Measurements from ENCODE around the gene GDPD1.
A peak's percentile ranks its signal among the peaks of the same experiment; 100 is the strongest.
"Not testable (repeated sequence)": the region's sequence is repeated elsewhere in the genome, so short reads cannot be mapped to it uniquely, and the experiment has no call there.

The GDPD1 gene

DNA sequence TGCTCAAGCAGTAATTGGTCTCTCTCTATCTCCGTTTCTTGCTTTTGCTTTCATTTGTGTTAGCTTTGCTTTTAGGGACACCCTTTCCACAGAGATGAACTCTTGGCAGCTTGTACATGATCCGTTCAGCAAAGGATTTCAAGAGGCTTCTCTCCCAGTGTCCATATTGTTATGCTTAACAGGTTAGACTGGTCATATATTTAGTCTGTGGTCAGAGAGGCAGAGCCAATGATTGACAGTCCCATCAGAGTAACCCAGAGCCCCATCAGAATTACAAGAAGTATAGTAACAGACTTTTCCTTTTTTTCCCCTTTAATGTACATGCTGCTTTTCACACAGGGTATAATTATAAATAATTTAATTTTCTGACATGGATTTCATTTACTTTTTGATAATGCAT lies 34.4 kb downstream of the GDPD1 start:
- no peak for DNase-seq

GRCh38 chr17:59257101-59257500 lies 36.8 kb downstream of the GDPD1 start:
- DNase-seq = no peak

DNA sequence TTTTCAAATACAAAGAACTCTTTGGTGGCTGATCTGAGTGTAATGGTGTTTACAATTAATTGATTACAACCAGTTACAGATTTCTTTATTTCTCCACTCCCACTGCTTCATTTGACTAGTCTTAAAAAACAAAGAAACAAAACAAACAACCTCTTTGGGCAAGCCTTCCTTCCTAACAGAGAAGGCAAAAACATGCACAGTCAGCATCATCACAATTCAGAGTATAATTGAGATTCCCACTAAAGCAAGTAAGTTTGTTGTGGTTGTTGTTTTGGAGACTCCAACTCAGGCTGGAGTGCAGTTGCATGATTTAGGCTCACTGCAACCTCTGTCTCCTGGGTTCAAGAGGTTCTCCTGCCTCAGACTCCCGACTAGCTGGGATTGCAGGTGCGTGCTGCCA lies 40.4 kb downstream of the GDPD1 start:
- DNase-seq = no peak

- DNase-seq = no peak
These were observed 46.4 kb downstream of the GDPD1 start for GRCh38 chr17:59266745-59267144.

DNA sequence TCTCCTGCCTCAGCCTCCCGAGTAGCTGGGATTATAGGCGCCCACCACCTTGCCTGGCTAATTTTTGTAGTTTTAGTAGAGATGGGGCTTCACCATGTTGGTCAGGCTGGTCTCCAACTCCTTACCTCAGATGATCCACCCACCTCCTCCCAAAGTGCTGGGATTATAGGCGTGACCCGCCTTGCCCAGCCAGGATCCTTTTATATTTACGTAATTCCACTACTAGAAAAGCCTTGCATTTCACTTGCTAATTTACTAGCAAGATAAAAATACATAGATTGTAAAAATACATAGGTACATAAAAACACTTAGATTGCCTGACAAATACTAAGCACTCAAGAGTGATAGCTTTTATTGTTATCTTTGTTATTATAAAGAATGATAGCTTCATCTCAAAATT lies 47.5 kb downstream of the GDPD1 start:
- DNase-seq = no peak

- no peak for DNase-seq
These were observed 55.3 kb downstream of the GDPD1 start for GRCh38 chr17:59275618-59276017.

DNA sequence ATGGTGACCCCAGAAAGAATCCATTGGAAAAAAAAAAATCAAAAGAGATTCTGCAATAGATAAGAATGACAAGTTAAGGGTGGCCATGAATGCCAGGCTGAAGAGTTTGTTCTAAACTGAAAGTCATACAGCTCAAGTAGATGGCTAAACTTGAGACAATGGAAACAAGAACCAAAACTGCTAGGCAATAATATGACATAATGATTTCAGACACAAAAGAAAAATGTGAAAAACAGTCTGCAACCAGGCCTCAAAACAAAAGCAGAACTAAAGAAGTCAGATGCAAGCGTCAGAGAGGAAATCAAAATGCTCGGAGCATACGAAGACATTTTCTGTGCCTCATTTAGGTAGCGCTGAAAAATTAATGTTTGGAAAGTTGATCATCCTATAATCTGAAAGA lies 56.7 kb downstream of the GDPD1 start:
- no peak for DNase-seq

DNA sequence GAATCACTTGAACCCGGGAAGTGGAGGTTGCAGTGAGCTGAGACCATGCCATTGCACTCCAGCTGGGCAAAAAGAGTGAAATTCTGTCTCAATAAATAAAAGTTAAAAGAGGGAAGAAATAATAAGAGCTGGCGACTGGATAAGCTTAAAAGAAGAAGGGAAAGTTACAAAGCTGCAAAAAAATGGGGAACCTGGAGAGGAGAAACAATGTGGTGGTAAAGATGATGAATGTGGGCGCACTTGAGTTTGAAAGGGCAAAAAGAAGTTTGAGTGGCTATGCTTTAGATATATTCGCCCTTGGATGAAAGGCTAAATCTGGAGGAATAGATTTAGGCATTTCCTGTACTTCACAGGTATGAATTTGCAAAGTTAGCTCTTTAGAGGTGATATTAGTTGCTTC lies 58.1 kb downstream of the GDPD1 start:
- DNase-seq = no peak

GRCh38 chr17:59284317-59284716 lies 64.0 kb downstream of the GDPD1 start:
- no peak for DNase-seq

GRCh38 chr17:59287452-59287851 lies 67.1 kb downstream of the GDPD1 start:
- DNase-seq = no peak

GRCh38 chr17:59287891-59288290 lies 67.6 kb downstream of the GDPD1 start:
- DNase-seq = no peak

DNA sequence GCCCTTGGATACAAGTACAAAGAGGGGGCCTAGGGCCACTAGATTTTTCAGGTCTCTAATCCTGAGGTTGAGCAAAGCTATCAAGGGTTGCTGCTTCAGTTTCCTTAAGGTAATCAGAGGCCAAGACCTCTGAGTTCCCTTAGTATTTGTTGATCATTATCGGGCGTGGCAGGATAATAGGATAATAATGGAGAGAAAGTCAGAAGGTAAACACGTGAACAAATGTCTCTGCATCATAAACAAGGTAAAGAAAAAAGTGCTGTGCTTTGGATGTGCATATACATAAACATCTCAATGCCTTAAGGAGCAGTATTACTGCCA lies 69.6 kb downstream of the GDPD1 start:
- peak; percentile 58 for DNase-seq

DNA sequence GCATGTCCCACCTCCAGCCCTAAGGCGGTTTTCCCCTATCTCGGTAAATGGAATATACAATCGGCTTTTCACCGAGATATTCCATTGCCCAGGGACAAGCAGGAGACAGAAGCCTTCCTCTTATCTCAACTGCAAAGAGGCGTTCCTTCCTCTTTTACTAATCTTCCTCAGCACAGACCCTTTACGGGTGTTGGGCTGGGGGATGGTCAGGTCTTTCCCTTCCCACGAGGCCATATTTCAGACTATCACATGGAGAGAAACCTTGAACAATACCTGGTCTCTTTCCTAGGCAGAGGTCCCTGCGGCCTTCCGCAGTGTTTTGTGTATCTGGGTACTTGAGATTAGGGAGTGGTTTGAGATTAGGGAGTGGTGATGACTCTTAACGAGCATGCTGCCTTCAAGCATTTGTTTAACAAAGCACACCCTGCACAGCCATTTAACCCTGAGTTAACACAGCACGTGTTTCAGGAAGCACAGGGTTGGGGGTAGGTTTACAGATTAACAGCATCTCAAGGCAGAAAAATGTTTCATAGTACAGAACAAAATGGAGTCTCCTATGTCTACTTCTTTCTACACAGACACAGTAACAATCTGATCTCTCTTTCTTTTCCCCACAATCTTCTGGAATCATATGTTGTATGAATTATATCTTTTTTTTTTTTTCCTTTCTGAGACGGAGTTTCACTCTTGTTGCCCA lies 70.1 kb downstream of the GDPD1 start:
- not testable (repeated sequence) for DNase-seq

GRCh38 chr17:59292174-59292523 lies 71.8 kb downstream of the GDPD1 start:
- DNase-seq = no peak

DNA sequence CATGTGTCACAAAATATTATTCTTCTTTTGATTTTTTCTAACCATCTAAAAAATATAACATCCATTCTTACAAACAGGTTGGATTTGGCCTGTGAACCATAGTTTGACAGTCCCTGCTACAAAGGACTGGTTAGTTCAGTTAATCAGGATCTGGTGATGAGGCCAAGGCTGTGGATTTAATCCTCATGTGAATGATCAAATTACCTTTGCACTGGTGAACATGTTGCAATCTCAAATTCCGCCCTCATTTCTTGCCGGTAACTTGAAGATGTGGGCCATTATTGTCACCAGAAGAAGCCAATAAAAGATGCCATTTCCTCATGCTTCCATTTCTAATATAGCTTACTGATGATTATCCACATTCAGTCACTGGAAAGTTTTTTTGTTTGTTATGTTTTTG lies 75.9 kb downstream of the GDPD1 start:
- DNase-seq = no peak

DNA sequence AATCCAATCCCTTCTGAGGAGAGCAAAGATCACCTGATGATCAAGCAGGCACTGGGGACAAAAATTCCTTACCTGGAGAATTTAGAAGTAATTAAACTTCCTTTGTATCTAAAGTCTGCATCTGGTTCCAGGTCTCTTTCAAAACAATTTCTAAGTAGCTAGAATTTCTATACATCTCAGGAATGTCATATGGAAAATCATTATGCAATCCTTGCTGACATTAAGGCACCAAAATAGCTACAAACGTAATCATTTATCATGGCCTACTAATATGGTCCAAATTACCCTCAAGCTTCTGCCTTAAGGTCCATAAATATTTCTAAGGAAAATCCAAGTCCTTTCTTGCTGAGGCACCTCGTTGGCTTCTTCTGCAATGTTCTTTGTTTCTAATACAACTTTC lies 78.2 kb downstream of the GDPD1 start:
- DNase-seq = no peak

GRCh38 chr17:59299400-59300092 lies 79.2 kb downstream of the GDPD1 start:
- no peak for DNase-seq

DNA sequence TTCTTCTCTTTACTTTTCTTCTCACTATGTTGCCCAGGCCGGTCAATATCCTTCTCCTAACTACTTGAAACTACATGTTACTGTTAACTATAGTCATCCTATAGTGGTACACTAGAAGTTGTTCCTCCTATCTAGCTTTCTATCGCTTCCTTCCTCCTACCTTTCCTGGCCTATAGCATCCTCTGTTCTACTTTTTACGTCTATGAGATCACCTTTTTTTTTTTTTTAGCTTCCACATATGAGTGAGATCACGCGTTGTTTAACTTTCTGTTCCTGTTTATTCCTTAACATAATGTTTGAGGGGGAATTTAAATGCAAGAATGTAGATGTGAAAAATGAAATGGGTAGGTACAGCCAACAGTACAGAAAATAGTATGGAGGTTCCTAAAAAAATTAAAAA lies 80.6 kb downstream of the GDPD1 start:
- no peak for DNase-seq

DNA sequence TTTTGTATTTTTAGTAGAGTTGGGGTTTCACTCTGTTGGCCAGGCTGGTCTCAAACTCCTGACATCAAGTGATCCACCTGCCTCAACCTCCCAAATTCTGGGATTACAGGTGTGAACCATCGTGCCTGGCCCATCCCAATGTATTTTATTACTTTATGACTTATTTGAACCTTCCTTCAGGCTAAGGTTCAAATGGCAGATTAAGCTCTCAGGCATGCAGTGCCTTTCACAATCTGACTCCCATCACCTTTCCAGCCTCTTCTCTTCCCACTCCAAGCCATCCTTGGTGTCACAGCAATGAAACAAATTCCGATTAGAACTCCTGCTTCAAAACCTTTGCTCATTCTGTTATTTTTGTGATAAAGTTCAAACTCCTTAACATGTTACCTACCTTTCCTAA lies 84.5 kb downstream of the GDPD1 start:
- no peak for DNase-seq

- no peak for DNase-seq
These were observed 90.1 kb downstream of the GDPD1 start for GRCh38 chr17:59310263-59310920.

- peak; percentile 76 for DNase-seq
These were observed 90.7 kb downstream of the GDPD1 start for GRCh38 chr17:59311051-59311468.

GRCh38 chr17:59311521-59311920 lies 91.2 kb downstream of the GDPD1 start:
- not testable (repeated sequence) for DNase-seq

- DNase-seq = no peak
These were observed 95.6 kb downstream of the GDPD1 start for GRCh38 chr17:59315866-59316265.

All from NCI-H2227 treated with DMSO at 0.1 percent for 48 hours (cell line).